HEK293 (cell line): ENCODE measurements around the gene NYNRIN.

Source experiments
- HOXA7 ChIP-seq: sonication (generic); formaldehyde crosslinking; IDR thresholded peaks from 2 replicates; pipeline ENCODE4 v1.8.1; 2022; ENCODE audit warnings: missing genetic modification reagents, borderline replicate concordance
- SCRT2 ChIP-seq: fragments of 450-650 bp; formaldehyde crosslinking; IDR thresholded peaks from 2 replicates; pipeline ENCODE4 v1.5.1; 2016; ENCODE audit warnings: missing biosample characterization, missing genetic modification characterization
- SETDB1 ChIP-seq: IDR thresholded peaks from one replicate; pipeline ENCODE4 v1.6.1; 2017; ENCODE audit warnings: mild to moderate bottlenecking, low read length, moderate library complexity, mixed read lengths; ENCODE audit not compliant: insufficient read length
- SP2 ChIP-seq: fragments of 450-650 bp; formaldehyde crosslinking; IDR thresholded peaks from 2 replicates; pipeline ENCODE4 v1.5.1; 2016; ENCODE audit warnings: missing biosample characterization, missing genetic modification characterization
- TCF7L2 ChIP-seq: IDR thresholded peaks from 2 replicates; pipeline ENCODE4 v1.6.1; 2011; ENCODE audit warnings: low read depth, mild to moderate bottlenecking, inconsistent platforms, low read length, moderate library complexity, borderline replicate concordance
- ZNF629 ChIP-seq: fragments of 450-650 bp; formaldehyde crosslinking; IDR thresholded peaks from 2 replicates; pipeline ENCODE4 v1.5.1; 2017; ENCODE audit warnings: missing biosample characterization, missing genetic modification characterization
- ZNF707 ChIP-seq: fragments of 450-650 bp; formaldehyde crosslinking; IDR thresholded peaks from 2 replicates; pipeline ENCODE4 v1.5.1; 2016; ENCODE audit warnings: missing biosample characterization, missing genetic modification characterization
- ZNF777 ChIP-seq: fragments of 450-650 bp; formaldehyde crosslinking; IDR thresholded peaks from 2 replicates; pipeline ENCODE4 v1.5.1; 2017; ENCODE audit warnings: missing biosample characterization, missing genetic modification characterization, borderline replicate concordance
- TF ChIP-seq, protein P1 (sequence below): fragments of 450-650 bp; formaldehyde crosslinking; IDR thresholded peaks from 2 replicates; pipeline ENCODE4 v1.5.1; 2017; ENCODE audit warnings: missing biosample characterization, missing genetic modification characterization
- TF ChIP-seq, protein P2 (sequence below): fragments of 450-650 bp; formaldehyde crosslinking; IDR thresholded peaks from 2 replicates; pipeline ENCODE4 v1.5.1; 2016; ENCODE audit warnings: missing biosample characterization, missing genetic modification characterization
- TF ChIP-seq, protein P3 (sequence below): fragments of 450-650 bp; formaldehyde crosslinking; IDR thresholded peaks from 2 replicates; pipeline ENCODE4 v1.5.1; 2016; ENCODE audit warnings: missing biosample characterization, missing genetic modification characterization
- TF ChIP-seq, protein P4 (sequence below): fragments of 450-650 bp; formaldehyde crosslinking; IDR thresholded peaks from 2 replicates; pipeline ENCODE4 v1.5.1; 2016; ENCODE audit warnings: missing biosample characterization, missing genetic modification characterization, low read depth
- TF ChIP-seq, protein P5 (sequence below): fragments of 450-650 bp; formaldehyde crosslinking; IDR thresholded peaks from 2 replicates; pipeline ENCODE4 v1.5.1; 2016; ENCODE audit warnings: missing biosample characterization, missing genetic modification characterization
- TF ChIP-seq, protein P6 (sequence below): fragments of 450-650 bp; formaldehyde crosslinking; IDR thresholded peaks from 2 replicates; pipeline ENCODE4 v1.5.1; 2016; ENCODE audit warnings: missing biosample characterization, missing genetic modification characterization

DNA sequence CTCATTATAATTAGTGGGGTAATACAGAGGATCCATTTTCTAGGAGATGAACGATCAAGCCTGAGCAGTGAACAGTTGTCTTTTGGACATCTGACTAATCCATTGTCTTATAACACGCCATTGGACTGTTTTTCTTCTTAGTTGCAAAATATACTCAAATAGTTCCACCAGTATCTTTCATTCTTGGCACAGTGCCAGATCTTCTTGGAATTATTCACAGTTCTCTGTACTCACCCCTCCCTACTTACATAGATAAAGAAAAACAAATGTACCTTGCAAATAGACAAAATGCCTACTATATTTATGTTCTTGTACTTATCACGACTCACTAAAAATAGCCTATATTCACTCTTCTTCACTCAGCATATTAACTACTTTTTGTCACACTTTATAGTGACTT lies 26.9 kb downstream of the NYNRIN start:
- TF ChIP-seq, protein P1, sequence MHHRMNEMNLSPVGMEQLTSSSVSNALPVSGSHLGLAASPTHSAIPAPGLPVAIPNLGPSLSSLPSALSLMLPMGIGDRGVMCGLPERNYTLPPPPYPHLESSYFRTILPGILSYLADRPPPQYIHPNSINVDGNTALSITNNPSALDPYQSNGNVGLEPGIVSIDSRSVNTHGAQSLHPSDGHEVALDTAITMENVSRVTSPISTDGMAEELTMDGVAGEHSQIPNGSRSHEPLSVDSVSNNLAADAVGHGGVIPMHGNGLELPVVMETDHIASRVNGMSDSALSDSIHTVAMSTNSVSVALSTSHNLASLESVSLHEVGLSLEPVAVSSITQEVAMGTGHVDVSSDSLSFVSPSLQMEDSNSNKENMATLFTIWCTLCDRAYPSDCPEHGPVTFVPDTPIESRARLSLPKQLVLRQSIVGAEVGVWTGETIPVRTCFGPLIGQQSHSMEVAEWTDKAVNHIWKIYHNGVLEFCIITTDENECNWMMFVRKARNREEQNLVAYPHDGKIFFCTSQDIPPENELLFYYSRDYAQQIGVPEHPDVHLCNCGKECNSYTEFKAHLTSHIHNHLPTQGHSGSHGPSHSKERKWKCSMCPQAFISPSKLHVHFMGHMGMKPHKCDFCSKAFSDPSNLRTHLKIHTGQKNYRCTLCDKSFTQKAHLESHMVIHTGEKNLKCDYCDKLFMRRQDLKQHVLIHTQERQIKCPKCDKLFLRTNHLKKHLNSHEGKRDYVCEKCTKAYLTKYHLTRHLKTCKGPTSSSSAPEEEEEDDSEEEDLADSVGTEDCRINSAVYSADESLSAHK (tag by site-specific recombination), result no peak
- TF ChIP-seq, protein P2, sequence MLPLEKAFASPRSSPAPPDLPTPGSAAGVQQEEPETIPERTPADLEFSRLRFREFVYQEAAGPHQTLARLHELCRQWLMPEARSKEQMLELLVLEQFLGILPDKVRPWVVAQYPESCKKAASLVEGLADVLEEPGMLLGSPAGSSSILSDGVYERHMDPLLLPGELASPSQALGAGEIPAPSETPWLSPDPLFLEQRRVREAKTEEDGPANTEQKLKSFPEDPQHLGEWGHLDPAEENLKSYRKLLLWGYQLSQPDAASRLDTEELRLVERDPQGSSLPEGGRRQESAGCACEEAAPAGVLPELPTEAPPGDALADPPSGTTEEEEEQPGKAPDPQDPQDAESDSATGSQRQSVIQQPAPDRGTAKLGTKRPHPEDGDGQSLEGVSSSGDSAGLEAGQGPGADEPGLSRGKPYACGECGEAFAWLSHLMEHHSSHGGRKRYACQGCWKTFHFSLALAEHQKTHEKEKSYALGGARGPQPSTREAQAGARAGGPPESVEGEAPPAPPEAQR, result no peak
- TF ChIP-seq, protein P3, sequence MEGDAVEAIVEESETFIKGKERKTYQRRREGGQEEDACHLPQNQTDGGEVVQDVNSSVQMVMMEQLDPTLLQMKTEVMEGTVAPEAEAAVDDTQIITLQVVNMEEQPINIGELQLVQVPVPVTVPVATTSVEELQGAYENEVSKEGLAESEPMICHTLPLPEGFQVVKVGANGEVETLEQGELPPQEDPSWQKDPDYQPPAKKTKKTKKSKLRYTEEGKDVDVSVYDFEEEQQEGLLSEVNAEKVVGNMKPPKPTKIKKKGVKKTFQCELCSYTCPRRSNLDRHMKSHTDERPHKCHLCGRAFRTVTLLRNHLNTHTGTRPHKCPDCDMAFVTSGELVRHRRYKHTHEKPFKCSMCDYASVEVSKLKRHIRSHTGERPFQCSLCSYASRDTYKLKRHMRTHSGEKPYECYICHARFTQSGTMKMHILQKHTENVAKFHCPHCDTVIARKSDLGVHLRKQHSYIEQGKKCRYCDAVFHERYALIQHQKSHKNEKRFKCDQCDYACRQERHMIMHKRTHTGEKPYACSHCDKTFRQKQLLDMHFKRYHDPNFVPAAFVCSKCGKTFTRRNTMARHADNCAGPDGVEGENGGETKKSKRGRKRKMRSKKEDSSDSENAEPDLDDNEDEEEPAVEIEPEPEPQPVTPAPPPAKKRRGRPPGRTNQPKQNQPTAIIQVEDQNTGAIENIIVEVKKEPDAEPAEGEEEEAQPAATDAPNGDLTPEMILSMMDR (tag by site-specific recombination), result no peak
- no peak for TF ChIP-seq HOXA7 (CRISPR knock-in tag)
- TF ChIP-seq, protein P4, sequence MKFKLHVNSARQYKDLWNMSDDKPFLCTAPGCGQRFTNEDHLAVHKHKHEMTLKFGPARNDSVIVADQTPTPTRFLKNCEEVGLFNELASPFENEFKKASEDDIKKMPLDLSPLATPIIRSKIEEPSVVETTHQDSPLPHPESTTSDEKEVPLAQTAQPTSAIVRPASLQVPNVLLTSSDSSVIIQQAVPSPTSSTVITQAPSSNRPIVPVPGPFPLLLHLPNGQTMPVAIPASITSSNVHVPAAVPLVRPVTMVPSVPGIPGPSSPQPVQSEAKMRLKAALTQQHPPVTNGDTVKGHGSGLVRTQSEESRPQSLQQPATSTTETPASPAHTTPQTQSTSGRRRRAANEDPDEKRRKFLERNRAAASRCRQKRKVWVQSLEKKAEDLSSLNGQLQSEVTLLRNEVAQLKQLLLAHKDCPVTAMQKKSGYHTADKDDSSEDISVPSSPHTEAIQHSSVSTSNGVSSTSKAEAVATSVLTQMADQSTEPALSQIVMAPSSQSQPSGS, result no peak
- TF ChIP-seq ZNF707, result no peak
- no peak for TF ChIP-seq SCRT2
- TF ChIP-seq ZNF629 (tag by site-specific recombination), result no peak
- TF ChIP-seq, protein P5, sequence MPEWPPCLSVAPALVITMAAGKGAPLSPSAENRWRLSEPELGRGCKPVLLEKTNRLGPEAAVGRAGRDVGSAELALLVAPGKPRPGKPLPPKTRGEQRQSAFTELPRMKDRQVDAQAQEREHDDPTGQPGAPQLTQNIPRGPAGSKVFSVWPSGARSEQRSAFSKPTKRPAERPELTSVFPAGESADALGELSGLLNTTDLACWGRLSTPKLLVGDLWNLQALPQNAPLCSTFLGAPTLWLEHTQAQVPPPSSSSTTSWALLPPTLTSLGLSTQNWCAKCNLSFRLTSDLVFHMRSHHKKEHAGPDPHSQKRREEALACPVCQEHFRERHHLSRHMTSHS (tag by site-specific recombination), result no peak
- TF ChIP-seq, protein P6, sequence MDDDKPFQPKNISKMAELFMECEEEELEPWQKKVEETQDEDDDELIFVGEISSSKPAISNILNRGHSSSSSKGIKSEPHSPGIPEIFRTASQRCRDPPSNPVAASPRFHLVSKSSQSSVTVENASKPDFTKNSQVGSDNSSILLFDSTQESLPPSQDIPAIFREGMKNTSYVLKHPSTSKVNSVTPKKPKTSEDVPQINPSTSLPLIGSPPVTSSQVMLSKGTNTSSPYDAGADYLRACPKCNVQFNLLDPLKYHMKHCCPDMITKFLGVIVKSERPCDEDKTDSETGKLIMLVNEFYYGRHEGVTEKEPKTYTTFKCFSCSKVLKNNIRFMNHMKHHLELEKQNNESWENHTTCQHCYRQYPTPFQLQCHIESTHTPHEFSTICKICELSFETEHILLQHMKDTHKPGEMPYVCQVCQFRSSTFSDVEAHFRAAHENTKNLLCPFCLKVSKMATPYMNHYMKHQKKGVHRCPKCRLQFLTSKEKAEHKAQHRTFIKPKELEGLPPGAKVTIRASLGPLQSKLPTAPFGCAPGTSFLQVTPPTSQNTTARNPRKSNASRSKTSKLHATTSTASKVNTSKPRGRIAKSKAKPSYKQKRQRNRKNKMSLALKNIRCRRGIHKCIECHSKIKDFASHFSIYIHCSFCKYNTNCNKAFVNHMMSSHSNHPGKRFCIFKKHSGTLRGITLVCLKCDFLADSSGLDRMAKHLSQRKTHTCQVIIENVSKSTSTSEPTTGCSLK (tag by site-specific recombination), result no peak
- TF ChIP-seq SP2 (tag by site-specific recombination), result no peak
- TF ChIP-seq TCF7L2, result no peak
- TF ChIP-seq SETDB1, result no peak
- no peak for TF ChIP-seq ZNF777 (tag by site-specific recombination)
